ENCODE measurements around the gene TTLL10. TPM values are rescaled to one million over a fixed set of nuclear protein-coding genes. Genes with fewer than 3 reads are reported as not detected.

Gene TTLL10, protein sequence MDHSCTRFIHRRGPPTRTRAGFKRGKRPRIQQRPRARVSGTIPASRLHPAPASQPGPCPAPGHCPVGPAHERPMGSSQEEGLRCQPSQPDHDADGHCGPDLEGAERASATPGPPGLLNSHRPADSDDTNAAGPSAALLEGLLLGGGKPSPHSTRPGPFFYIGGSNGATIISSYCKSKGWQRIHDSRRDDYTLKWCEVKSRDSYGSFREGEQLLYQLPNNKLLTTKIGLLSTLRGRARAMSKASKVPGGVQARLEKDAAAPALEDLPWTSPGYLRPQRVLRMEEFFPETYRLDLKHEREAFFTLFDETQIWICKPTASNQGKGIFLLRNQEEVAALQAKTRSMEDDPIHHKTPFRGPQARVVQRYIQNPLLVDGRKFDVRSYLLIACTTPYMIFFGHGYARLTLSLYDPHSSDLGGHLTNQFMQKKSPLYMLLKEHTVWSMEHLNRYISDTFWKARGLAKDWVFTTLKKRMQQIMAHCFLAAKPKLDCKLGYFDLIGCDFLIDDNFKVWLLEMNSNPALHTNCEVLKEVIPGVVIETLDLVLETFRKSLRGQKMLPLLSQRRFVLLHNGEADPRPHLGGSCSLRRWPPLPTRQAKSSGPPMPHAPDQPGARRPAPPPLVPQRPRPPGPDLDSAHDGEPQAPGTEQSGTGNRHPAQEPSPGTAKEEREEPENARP
- total RNA-seq, result not detected

DNA sequence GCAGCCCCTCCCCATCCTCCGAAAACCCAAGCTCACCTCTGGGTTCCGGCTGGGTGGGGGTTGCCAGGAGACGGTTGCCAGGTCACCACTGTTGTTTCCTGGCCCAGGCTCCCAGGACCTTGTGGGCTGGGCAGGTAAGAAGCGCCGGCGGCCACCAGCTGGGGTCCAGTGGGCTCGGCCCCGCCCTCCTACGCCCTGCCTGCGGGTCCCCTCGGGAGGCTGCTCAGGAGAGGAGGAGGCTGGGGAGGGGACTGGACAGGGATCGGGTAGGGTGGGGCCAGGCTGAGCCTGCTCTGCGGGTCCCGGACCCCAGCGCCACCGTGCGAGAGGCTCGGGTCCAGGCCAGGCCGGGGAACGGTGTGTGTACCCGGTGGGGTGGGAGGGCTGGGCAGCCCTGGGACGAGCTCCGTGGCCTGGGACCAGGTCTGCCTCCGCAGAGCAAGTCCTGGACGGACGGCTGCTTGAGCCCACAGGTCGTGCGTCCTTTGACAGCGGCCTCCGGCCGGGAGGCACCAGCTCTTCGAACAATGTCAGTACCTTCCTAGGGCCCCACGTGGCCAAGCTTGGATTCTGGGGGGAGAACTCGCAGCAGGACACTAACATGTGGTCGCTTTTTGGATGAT lies at the start of gene TTLL10:
Gene TTLL10, plus strand, starts transcription at position 88 of the 623 bp plus-strand sequence. CDS start 5,336 bp downstream, outside the sequence.
- intact Hi-C loops (cut with DNase I), result no loop called here
- Histone ChIP-seq H3K4me3 (no peak within 1 kb of the TSS), H3K27me3 (no peaks in the 10 kb centered on the region), H3K36me3 (no peaks in the 10 kb centered on the region), H3K9me3 (no peaks in the 10 kb centered on the region), H3K4me1 (no peaks in the 10 kb centered on the region), H3K27ac (no peak within 1 kb of the TSS)
- DNase-seq (ENCODE audit: extremely low spot score in 2 of 2), result no peak
- TF ChIP-seq, protein P1, sequence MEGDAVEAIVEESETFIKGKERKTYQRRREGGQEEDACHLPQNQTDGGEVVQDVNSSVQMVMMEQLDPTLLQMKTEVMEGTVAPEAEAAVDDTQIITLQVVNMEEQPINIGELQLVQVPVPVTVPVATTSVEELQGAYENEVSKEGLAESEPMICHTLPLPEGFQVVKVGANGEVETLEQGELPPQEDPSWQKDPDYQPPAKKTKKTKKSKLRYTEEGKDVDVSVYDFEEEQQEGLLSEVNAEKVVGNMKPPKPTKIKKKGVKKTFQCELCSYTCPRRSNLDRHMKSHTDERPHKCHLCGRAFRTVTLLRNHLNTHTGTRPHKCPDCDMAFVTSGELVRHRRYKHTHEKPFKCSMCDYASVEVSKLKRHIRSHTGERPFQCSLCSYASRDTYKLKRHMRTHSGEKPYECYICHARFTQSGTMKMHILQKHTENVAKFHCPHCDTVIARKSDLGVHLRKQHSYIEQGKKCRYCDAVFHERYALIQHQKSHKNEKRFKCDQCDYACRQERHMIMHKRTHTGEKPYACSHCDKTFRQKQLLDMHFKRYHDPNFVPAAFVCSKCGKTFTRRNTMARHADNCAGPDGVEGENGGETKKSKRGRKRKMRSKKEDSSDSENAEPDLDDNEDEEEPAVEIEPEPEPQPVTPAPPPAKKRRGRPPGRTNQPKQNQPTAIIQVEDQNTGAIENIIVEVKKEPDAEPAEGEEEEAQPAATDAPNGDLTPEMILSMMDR (IDR thresholded peaks at IDR 0.05), result no peak
- TF ChIP-seq POLR2A (IDR thresholded peaks at IDR 0.05) (no peak), POLR2AphosphoS5 (IDR thresholded peaks at IDR 0.05; ENCODE audit: insufficient read depth in 1 of 2, low read depth in 1 of 2) (no peak)

DNA sequence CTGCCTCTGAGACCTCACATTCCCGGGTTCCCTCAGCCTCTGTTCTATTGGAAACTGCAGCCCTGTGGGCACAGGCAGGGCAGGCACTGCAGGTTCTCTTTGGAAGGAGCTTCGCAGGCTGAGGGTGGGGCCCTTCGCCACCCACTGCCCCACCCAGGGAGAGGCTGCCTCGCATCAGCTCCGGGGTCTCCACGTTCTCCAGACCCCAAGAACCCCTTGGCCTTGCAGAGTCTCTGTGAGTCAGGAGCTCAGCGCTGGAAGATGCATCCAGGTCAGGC lies 49.2 kb upstream of the TTLL10 start:
- no peak overlapping the region for H3K4me3 ChIP-seq
- no peaks in the 10 kb centered on the region for H3K36me3 ChIP-seq
- intact Hi-C loops (cut with DNase I), result loop anchor here (5.0 to 10.0 kb wide), 2 partner anchors 110 to 168 kb away; partner anchors contain the start of genes B3GALT6 and SDF4
- peaks cover 11% of the 10 kb centered on the region for H3K4me1 ChIP-seq
- H3K27ac ChIP-seq, result no peak overlapping the region
- H3K27me3 ChIP-seq, result no peaks in the 10 kb centered on the region
- DNase-seq (ENCODE audit: extremely low spot score in 2 of 2), result no peak
- no peaks in the 10 kb centered on the region for H3K9me3 ChIP-seq
- TF ChIP-seq, protein P1 (IDR thresholded peaks at IDR 0.05), result no peak
- TF ChIP-seq POLR2AphosphoS5 (IDR thresholded peaks at IDR 0.05; ENCODE audit: insufficient read depth in 1 of 2, low read depth in 1 of 2), result no peak
- no peak for TF ChIP-seq POLR2A (IDR thresholded peaks at IDR 0.05)

DNA sequence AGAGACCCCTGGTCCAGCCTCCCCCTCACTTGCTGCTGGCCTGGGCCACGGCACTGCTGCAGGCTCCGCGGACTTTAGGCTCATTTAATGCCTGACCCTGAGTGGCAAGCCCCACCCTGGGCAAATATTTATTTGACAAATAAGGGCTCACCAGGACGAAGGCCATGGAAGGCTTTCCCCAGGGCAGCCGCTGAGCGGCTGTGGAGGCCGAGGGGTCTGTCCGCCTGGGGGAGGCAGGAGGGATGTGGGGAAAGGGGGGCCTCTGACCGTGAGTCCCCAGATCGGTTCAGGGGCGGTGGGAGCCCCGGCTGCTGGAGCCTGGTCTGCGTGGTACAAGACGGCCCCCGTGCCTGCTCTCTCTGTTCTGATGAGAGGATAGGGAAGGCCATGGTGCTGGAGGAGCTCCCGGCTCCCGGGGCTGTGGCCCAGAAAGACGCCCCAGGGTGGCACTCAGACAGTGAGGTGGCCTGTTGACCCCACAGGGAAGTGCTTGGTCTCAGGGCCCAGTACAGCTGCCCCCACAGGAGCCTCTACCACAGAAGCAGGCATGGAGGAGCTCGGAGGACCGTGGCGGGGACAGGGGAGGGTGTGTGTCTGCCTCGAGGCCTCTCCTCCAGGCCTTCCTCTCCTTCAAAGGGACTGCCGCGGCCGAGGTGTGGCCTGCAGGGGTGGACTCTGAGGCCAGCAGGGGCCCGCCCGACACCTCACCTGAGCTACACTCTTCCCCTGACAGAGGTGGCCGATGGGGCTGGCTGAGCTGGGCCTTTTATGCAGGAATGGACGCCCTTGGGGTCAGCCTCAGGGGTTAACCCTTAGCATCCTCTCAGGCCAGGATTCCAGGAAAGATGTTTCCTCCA lies 48.7 kb upstream of the TTLL10 start:
- no peaks in the 10 kb centered on the region for H3K36me3 ChIP-seq
- no peaks in the 10 kb centered on the region for H3K9me3 ChIP-seq
- H3K4me3 ChIP-seq, result no peak overlapping the region
- no peak for DNase-seq (ENCODE audit: extremely low spot score in 2 of 2)
- H3K27ac ChIP-seq, result no peak overlapping the region
- TF ChIP-seq, protein P1 (IDR thresholded peaks at IDR 0.05), result no peak
- TF ChIP-seq POLR2A (IDR thresholded peaks at IDR 0.05) (no peak), POLR2AphosphoS5 (IDR thresholded peaks at IDR 0.05; ENCODE audit: insufficient read depth in 1 of 2, low read depth in 1 of 2) (no peak)
- H3K4me1 ChIP-seq, result peaks cover 11% of the 10 kb centered on the region
- no peaks in the 10 kb centered on the region for H3K27me3 ChIP-seq
- intact Hi-C loops (cut with DNase I), result loop anchor here (5.0 to 10.0 kb wide), 2 partner anchors 110 to 167 kb away; partner anchors contain the start of genes B3GALT6 and SDF4

DNA sequence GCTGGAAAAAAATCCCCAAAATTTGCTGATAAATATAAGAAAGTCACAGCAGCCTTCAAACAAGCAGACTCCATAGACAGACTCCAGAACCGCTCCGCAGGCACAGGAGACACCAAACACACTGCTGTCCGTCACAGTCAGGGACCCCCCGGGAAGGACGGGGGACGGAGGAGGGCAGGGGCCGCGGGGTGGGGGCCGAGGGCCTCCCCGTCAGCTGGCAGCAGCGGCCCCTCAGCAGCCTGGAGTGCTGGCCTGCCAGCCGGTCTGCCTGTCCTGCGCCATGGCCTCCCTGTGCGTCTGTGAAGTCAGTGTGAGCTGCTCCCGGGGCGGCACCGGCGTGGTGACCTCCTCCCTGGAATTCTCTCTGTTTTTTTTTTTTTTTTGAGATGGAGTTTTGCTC lies 47.7 kb upstream of the TTLL10 start:
- Histone ChIP-seq H3K36me3 (no peaks in the 10 kb centered on the region), H3K4me3 (no peak overlapping the region), H3K4me1 (peaks cover 11% of the 10 kb centered on the region), H3K9me3 (no peaks in the 10 kb centered on the region), H3K27me3 (no peaks in the 10 kb centered on the region), H3K27ac (no peak overlapping the region)
- no peak for DNase-seq (ENCODE audit: extremely low spot score in 2 of 2)
- TF ChIP-seq, protein P1 (IDR thresholded peaks at IDR 0.05), result no peak
- no peak for TF ChIP-seq POLR2A (IDR thresholded peaks at IDR 0.05)
- no peak for TF ChIP-seq POLR2AphosphoS5 (IDR thresholded peaks at IDR 0.05; ENCODE audit: insufficient read depth in 1 of 2, low read depth in 1 of 2)
- intact Hi-C loops (cut with DNase I), result loop anchor here (10.0 kb wide), 1 partner anchor 109 kb away; the partner anchor contains the start of genes B3GALT6 and SDF4

Measured in vagina (tissue), 2 donors.